ENCODE data around the gene DACT3. TPM values are rescaled to one million over a fixed set of nuclear protein-coding genes. Genes with fewer than 3 reads are reported as not detected.

Gene DACT3
- total and polyA plus RNA-seq, 2 of the 4 experiments (the other 2 are of a cell fraction) = 1.6 to 4.9 TPM

- H3K27me3 ChIP-seq (ENCODE audit: control insufficient read depth, insufficient read depth, low read length) = no peaks in the 10 kb centered on the region
- peak within 1 kb of the TSS; percentile 87 for H3K4me3 ChIP-seq (ENCODE audit: insufficient read depth, low read depth, low read length)
- H2BK20ac ChIP-seq (ENCODE audit: low read depth, low read length) = peak within 1 kb of the TSS; percentile 100
- peak within 1 kb of the TSS; percentile 94 for H2AK5ac ChIP-seq (ENCODE audit: low read depth, low read length)
- H3K27ac ChIP-seq (ENCODE audit: insufficient read depth, low read length) = peak within 1 kb of the TSS; percentile 91
- no peak for ATAC-seq (ENCODE audit: low read depth)
- H4K5ac ChIP-seq (ENCODE audit: low read depth, low read length) = peak within 1 kb of the TSS; percentile 97
- ChIA-PET CTCF (interaction anchor here (0.6 to 1.6 kb wide), 2 partner anchors 16 to 61 kb away, joined by 4 to 8 read pairs; no protein-coding TSS in a partner anchor), POLR2A (ENCODE audit: unreplicated experiment) (interaction anchor here (1.1 to 1.3 kb wide), 2 partner anchors 10 to 30 kb away, joined by 3 read pairs; no protein-coding TSS in a partner anchor)
- H2BK5ac ChIP-seq (ENCODE audit: low read depth, low read length, poor library complexity, severe bottlenecking) = peak within 1 kb of the TSS; percentile 99
- peak within 1 kb of the TSS; percentile 79 to 100 for H4K8ac ChIP-seq (ENCODE audit: low read depth in 2 of 2, low read length in 2 of 2)
- peak within 1 kb of the TSS; percentile 100 for H4K91ac ChIP-seq (ENCODE audit: insufficient read depth, low read depth, low read length)
- DNase-seq = no peak
- H2BK15ac ChIP-seq (ENCODE audit: low read depth, low read length) = peak within 1 kb of the TSS; percentile 95; the same call in 2 of the 3 replicates
- TF ChIP-seq MAZ (IDR thresholded peaks at IDR 0.05; ENCODE audit: borderline replicate concordance, low read depth, low read length) (no peak; the same call in 1 of the 2 replicates), POLR2A (IDR thresholded peaks at IDR 0.05; ENCODE audit: low read depth, low read length) (peak; percentile 64), USF2 (IDR thresholded peaks at IDR 0.05; ENCODE audit: low read depth, low read length) (no peak)
- TF ChIP-seq, protein P1, sequence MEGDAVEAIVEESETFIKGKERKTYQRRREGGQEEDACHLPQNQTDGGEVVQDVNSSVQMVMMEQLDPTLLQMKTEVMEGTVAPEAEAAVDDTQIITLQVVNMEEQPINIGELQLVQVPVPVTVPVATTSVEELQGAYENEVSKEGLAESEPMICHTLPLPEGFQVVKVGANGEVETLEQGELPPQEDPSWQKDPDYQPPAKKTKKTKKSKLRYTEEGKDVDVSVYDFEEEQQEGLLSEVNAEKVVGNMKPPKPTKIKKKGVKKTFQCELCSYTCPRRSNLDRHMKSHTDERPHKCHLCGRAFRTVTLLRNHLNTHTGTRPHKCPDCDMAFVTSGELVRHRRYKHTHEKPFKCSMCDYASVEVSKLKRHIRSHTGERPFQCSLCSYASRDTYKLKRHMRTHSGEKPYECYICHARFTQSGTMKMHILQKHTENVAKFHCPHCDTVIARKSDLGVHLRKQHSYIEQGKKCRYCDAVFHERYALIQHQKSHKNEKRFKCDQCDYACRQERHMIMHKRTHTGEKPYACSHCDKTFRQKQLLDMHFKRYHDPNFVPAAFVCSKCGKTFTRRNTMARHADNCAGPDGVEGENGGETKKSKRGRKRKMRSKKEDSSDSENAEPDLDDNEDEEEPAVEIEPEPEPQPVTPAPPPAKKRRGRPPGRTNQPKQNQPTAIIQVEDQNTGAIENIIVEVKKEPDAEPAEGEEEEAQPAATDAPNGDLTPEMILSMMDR (conservative IDR thresholded peaks at IDR 0.05; ENCODE audit: low read depth, low read length) = no peak
- no TSS peak for BruUV-seq (replicated peaks)
- peak within 1 kb of the TSS; percentile 91 for H3K4me2 ChIP-seq (ENCODE audit: low read depth, low read length)
- dilution Hi-C loops (cut with HindIII; ENCODE audit: low sequenced_read_pairs, unreplicated experiment) = no loop called here
- H3K9me3 ChIP-seq (ENCODE audit: control insufficient read depth, insufficient read depth, low read length) = peaks cover 4% of the 10 kb centered on the region; the same call in 1 of the 2 replicates
- H3K79me1 ChIP-seq (ENCODE audit: low read depth in 1 of 2, low read length in 2 of 2) = peaks cover 3 to 50% of the 10 kb centered on the region in 2 experiments; a peak in 3 of 4 replicates
- H3K9me1 ChIP-seq (ENCODE audit: insufficient read depth, low read length) = peaks cover 16% of the 10 kb centered on the region
- H3K4ac ChIP-seq (ENCODE audit: low read depth, low read length) = peak within 1 kb of the TSS; percentile 100
- peak within 1 kb of the TSS; percentile 100 for H2BK120ac ChIP-seq (ENCODE audit: low read depth, low read length)
- peak within 1 kb of the TSS; percentile 100 for H3K23ac ChIP-seq (ENCODE audit: low read depth, low read length)
- peaks cover 48% of the 10 kb centered on the region for H4K20me1 ChIP-seq (ENCODE audit: insufficient read depth, low read length)
- H3K4me1 ChIP-seq (ENCODE audit: control insufficient read depth, insufficient read depth, low read length) = peaks cover 15% of the 10 kb centered on the region
- intact Hi-C loops (cut with micrococcal nuclease) = no loop called here
- peak within 1 kb of the TSS; percentile 100 for H2AFZ ChIP-seq (replicated peaks; ENCODE audit: low read length, poor library complexity)
- H2AK9ac ChIP-seq (replicated peaks; ENCODE audit: low read depth, low read length, poor library complexity) = peak within 1 kb of the TSS; percentile 99
- in situ Hi-C loops (cut with MboI; ENCODE audit: low sequenced_read_pairs) = no loop called here
- H3K18ac ChIP-seq (ENCODE audit: low read depth, low read length) = peak within 1 kb of the TSS; percentile 96
- H3K36me3 ChIP-seq (ENCODE audit: control insufficient read depth, insufficient read depth, low read length) = peaks cover 11% of the 10 kb centered on the region
- WGBS, 2 experiments (ENCODE audit: extremely low coverage in 2 of 2, insufficient read length in 1 of 2) = 1% methylated on average over 28 of the region's 51 CpGs; no CpG with 5 or more reads in 1 of the 2 experiments
- H3K9ac ChIP-seq (ENCODE audit: low read depth, low read length) = peak within 1 kb of the TSS; percentile 96
- H3K56ac ChIP-seq (ENCODE audit: extremely low read depth, insufficient read depth, low read length) = peak within 1 kb of the TSS; percentile 99
- H3K14ac ChIP-seq (replicated peaks; ENCODE audit: low read depth, low read length) = peak within 1 kb of the TSS; percentile 100
Observed at GRCh38 chr19:46601318-46602224, 59.4 kb downstream of the DACT3 start, which contains the start of gene CALM3. TSS of gene CALM3 (plus strand) at chr19:46601330. CDS start at chr19:46601435, 105 bp downstream.
